NCI-H345 treated with DMSO at 0.1 percent for 48 hours (cell line): ENCODE results near the gene PBLD.
"Not testable (repeated sequence)": the region's sequence is repeated elsewhere in the genome, so short reads cannot be mapped to it uniquely, and the experiment has no call there.

ENCODE experiments used
- DNase-seq: peaks from one replicate; lab custom pipeline; 2025; ENCODE audit not compliant: unreplicated experiment; lab: John Stamatoyannopoulos, UW

The PBLD gene

GRCh38 chr10:68331455-68332258 is 1.1 kb downstream of the PBLD start, which contains the start of gene HNRNPH3:
Gene HNRNPH3, plus strand, starts transcription at chr10:68332064. Its CDS starts 5,158 bp downstream, at chr10:68337222.
- peak; percentile 91 for DNase-seq

GRCh38 chr10:68330852-68331454 is 1.8 kb downstream of the PBLD start:
- no peak for DNase-seq

- no peak for DNase-seq
These were observed 3.2 kb downstream of the PBLD start for GRCh38 chr10:68329506-68329861.

GRCh38 chr10:68327889-68328786 is 4.6 kb downstream of the PBLD start:
- DNase-seq = no peak

GRCh38 chr10:68324396-68324795 is 8.3 kb downstream of the PBLD start:
- not testable (repeated sequence) for DNase-seq

GRCh38 chr10:68318331-68319059 is 14.2 kb downstream of the PBLD start:
- DNase-seq = no peak

- DNase-seq = no peak
These were observed 17.1 kb downstream of the PBLD start for GRCh38 chr10:68315582-68315981.

- DNase-seq = not testable (repeated sequence)
These were observed 17.8 kb downstream of the PBLD start for GRCh38 chr10:68314930-68315329.

GRCh38 chr10:68310531-68310930 is 22.2 kb downstream of the PBLD start:
- no peak for DNase-seq

- DNase-seq = no peak
These were observed 26.9 kb downstream of the PBLD start for GRCh38 chr10:68305854-68306253.

- DNase-seq = no peak
These were observed 28.8 kb downstream of the PBLD start for GRCh38 chr10:68303849-68304412.

- no peak for DNase-seq
These were observed 29.9 kb downstream of the PBLD start for GRCh38 chr10:68302871-68303270.

- DNase-seq = no peak
These were observed 30.3 kb downstream of the PBLD start for GRCh38 chr10:68302503-68302823.

GRCh38 chr10:68301790-68302502 is 30.8 kb downstream of the PBLD start:
- peak; percentile 41 for DNase-seq

GRCh38 chr10:68301301-68301700 is 31.4 kb downstream of the PBLD start:
- no peak for DNase-seq

GRCh38 chr10:68296843-68297663 is 35.7 kb downstream of the PBLD start:
- DNase-seq = no peak

- DNase-seq = no peak
These were observed 42.0 kb downstream of the PBLD start for GRCh38 chr10:68290736-68291135.

GRCh38 chr10:68288717-68289116 is 44.0 kb downstream of the PBLD start:
- no peak for DNase-seq
